Activated CD8-positive, alpha-beta T cell treated with anti-CD3 and anti-CD28 coated beads for 36 hours (primary cell): ENCODE results near the gene THAP8. TPM values are rescaled to one million over a fixed set of nuclear protein-coding genes. Genes with fewer than 3 reads are reported as not detected.

Experiments used
- total RNA-seq, 2 experiments: library from RNA; stranded (reverse); gene quantifications; one replicate each; pipeline ENCODE4 v1.2.3, GENCODE V29; 2021

THAP8 gene
- total RNA-seq, 2 experiments from 2014 or later, result 3.4 to 3.7 TPM

Other genes with a start within 250 kb of the THAP8 start
- not detected for gene PRODH2, start 241.4 kb downstream of the THAP8 start, total RNA-seq
- gene NPHS1, start 201.8 kb downstream of the THAP8 start, total RNA-seq, result not detected
- gene KIRREL2, start 197.4 kb downstream of the THAP8 start, total RNA-seq, result 1 to 10 TPM; 1.4 TPM
- gene APLP1, start 185.7 kb downstream of the THAP8 start, total RNA-seq, result 1 to 10 TPM; 2.0 to 2.1 TPM
- gene NFKBID, start 153.7 kb downstream of the THAP8 start, total RNA-seq, result 10 to 100 TPM; 80.8 to 81.2 TPM
- gene HCST, start 151.8 kb downstream of the THAP8 start, total RNA-seq, result 10 to 100 TPM; 57.1 to 72.0 TPM
- 1 to 10 TPM in 1 of 2 experiments, under 1 TPM in 1; 0.81 to 1.5 TPM for gene TYROBP, start 146.0 kb downstream of the THAP8 start, total RNA-seq
- 1 to 10 TPM; 4.8 to 6.6 TPM for gene LRFN3, start 117.9 kb downstream of the THAP8 start, total RNA-seq
- 10 to 100 TPM; 22.8 to 24.7 TPM for gene SDHAF1, start 59.1 kb downstream of the THAP8 start, total RNA-seq
- gene SYNE4, start 45.5 kb downstream of the THAP8 start, total RNA-seq, result 1 to 10 TPM; 2.4 to 3.3 TPM
- gene ALKBH6, start 40.1 kb downstream of the THAP8 start, total RNA-seq, result 10 to 100 TPM; 36.5 to 37.5 TPM
- gene CLIP3, start 21.4 kb downstream of the THAP8 start, total RNA-seq, result 1 to 10 TPM in 1 of 2 experiments, under 1 TPM in 1; 0.74 to 1.2 TPM
- 10 to 100 TPM; 19.8 to 22.6 TPM for gene WDR62, start 612 bp upstream of the THAP8 start, total RNA-seq
- gene OVOL3, start 56.9 kb upstream of the THAP8 start, total RNA-seq, result not detected
- gene POLR2I, start 60.6 kb upstream of the THAP8 start, total RNA-seq, result 10 to 100 TPM; 68.4 to 76.5 TPM
- gene TBCB, start 61.2 kb upstream of the THAP8 start, total RNA-seq, result 10 to 100 TPM; 74.9 to 81.7 TPM
- 100 to 1,000 TPM; 250 to 275 TPM for gene CAPNS1, start 85.8 kb upstream of the THAP8 start, total RNA-seq
- gene COX7A1, start 98.2 kb upstream of the THAP8 start, total RNA-seq, result not detected
- gene ZNF565, start 160.4 kb upstream of the THAP8 start, total RNA-seq, result 1 to 10 TPM; 1.3 to 1.6 TPM
- 100 to 1,000 TPM; 102 to 109 TPM for gene ZNF146, start 160.8 kb upstream of the THAP8 start, total RNA-seq